ENCODE results near the gene ERCC5.

GRCh38 chr13:102805680-102806079, 40.2 kb upstream of the ERCC5 start:
- no peak for TF ChIP-seq CTCF (IDR thresholded peaks at IDR 0.05; ENCODE audit: low read depth, low read length, missing input control)
- TF ChIP-seq REST (IDR thresholded peaks at IDR 0.05): no peak
- TF ChIP-seq SP1 (IDR thresholded peaks at IDR 0.05): no peak
- no peak for TF ChIP-seq ATF3 (IDR thresholded peaks at IDR 0.05)
- no peak for TF ChIP-seq JUND (IDR thresholded peaks at IDR 0.05)
